K562 (cell line): ENCODE results near the gene PSORS1C2. TPM values are rescaled to one million over a fixed set of nuclear protein-coding genes. Genes with fewer than 3 reads are reported as not detected.

Experiments used
- ATAC-seq: fragments of 200-7000 bp; cut with Tn5 transposase; 3 replicates; pipeline ENCODE4 v1.9.1; 2020; ENCODE audit warnings: moderate library complexity
- BruUV-seq: library from RNA; stranded (reverse); fragments of 400-500 nt; replicated peaks from 2 replicates; lab custom pipeline; 2021; lab: Mats Ljungman, UMichigan
- CTCF ChIA-PET: fragments of 300-600 bp; formaldehyde crosslinking; extraction: SDS; loops from one replicate; lab custom pipeline; 2021; ENCODE audit warnings: low intra/inter-chr PET ratio; lab: Yijun Ruan, JAX
- POLR2A ChIA-PET: fragments of 300-600, 350-650 bp; sonication (Branson Sonifier 250); formaldehyde crosslinking; extraction: SDS; loops from one replicate; lab custom pipeline; 2021; ENCODE audit warnings: antibody characterized with exemption, inconsistent platforms; lab: Yijun Ruan, JAX
- DNase-seq, 4 experiments: peaks; one replicate each; pipeline versions ENCODE4 v3.0.0 to v3.0.0-alpha.2; 2011 to 2018; ENCODE audit warnings: low spot score in 3 of 4, mixed read lengths in 3 of 4; ENCODE audit errors: extremely low read depth in 1 of 4
- FAIRE-seq: peaks from 2 replicates; lab custom pipeline; 2011; peaks lifted over from hg19 to GRCh38; lab: Jason Lieb, UNC
- H2AFZ ChIP-seq: 2 replicates; pipeline ENCODE4 v1.6.0; 2011; ENCODE audit warnings: low read depth, low read length, control low read depth, inconsistent platforms
- H3K27ac ChIP-seq: fragments of 200-600 bp; 3 replicates; pipeline ENCODE4 v1.8.0; 2011; ENCODE audit warnings: low read depth, mild to moderate bottlenecking, control low read depth, inconsistent platforms, low read length, moderate library complexity, mixed read lengths; ENCODE audit errors: extremely low read depth
- H3K27me3 ChIP-seq, 2 experiments: fragments of 300-600 bp in 1 of 2; 2 replicates in 1 of 2; 3 replicates in 1 of 2; pipeline versions ENCODE4 v1.6.0 to v1.8.0; 2011; ENCODE audit warnings: inconsistent platforms in 2 of 2, low read length in 2 of 2, mild to moderate bottlenecking in 1 of 2, mixed read lengths in 1 of 2, moderate library complexity in 1 of 2; ENCODE audit not compliant: control insufficient read depth in 2 of 2, insufficient read depth in 2 of 2
- H3K36me3 ChIP-seq: fragments of 300-600 bp; 3 replicates; pipeline ENCODE4 v1.8.0; 2011; ENCODE audit warnings: mild to moderate bottlenecking, low read length, inconsistent platforms; ENCODE audit not compliant: control insufficient read depth, insufficient read depth
- H3K4me1 ChIP-seq, 2 experiments: fragments of 200-600 bp in 1 of 2; replicated peaks in 1 of 2; 2 replicates in 1 of 2; 3 replicates in 1 of 2; pipeline versions ENCODE4 v1.5.1 to v1.8.0; 2011; ENCODE audit warnings: inconsistent platforms in 2 of 2, low read length in 2 of 2, mild to moderate bottlenecking in 1 of 2, mixed read lengths in 1 of 2, moderate library complexity in 1 of 2; ENCODE audit not compliant: control insufficient read depth in 2 of 2, insufficient read depth in 2 of 2
- H3K4me2 ChIP-seq: 2 replicates; pipeline ENCODE4 v1.6.1; 2011; ENCODE audit warnings: low read length, control low read depth, inconsistent platforms, mixed read lengths; ENCODE audit not compliant: insufficient read depth
- H3K4me3 ChIP-seq: fragments of 200-600 bp; sonication (generic), shearing (Covaris generic); 2 replicates; pipeline ENCODE4 v1.5.1; 2016; ENCODE audit warnings: control low read depth, inconsistent platforms
- H3K79me2 ChIP-seq: fragments of 200-600 bp; 3 replicates; pipeline ENCODE4 v1.8.0; 2011; ENCODE audit warnings: low read length, inconsistent platforms; ENCODE audit not compliant: control insufficient read depth, insufficient read depth
- H3K9ac ChIP-seq, 2 experiments: 2 replicates each; pipeline versions ENCODE4 v1.6.0 to v1.6.1; 2011; ENCODE audit warnings: low read depth in 2 of 2, low read length in 2 of 2, control low read depth in 1 of 2, inconsistent platforms in 1 of 2, mild to moderate bottlenecking in 1 of 2, mixed read lengths in 1 of 2; ENCODE audit not compliant: insufficient read depth in 1 of 2
- H3K9me1 ChIP-seq: one replicate; pipeline ENCODE4 v1.6.0; 2011; ENCODE audit warnings: inconsistent platforms, mild to moderate bottlenecking, low read length, moderate library complexity; ENCODE audit not compliant: control insufficient read depth, insufficient read depth
- H3K9me3 ChIP-seq: replicated peaks from 2 replicates; pipeline ENCODE4 v1.5.1; 2011; ENCODE audit warnings: low read depth, low read length, inconsistent platforms; ENCODE audit not compliant: control insufficient read depth, insufficient read depth
- H4K20me1 ChIP-seq: replicated peaks from 2 replicates; pipeline ENCODE4 v1.6.1; 2011; ENCODE audit warnings: low read length, inconsistent platforms, mixed read lengths; ENCODE audit not compliant: control insufficient read depth, insufficient read depth
- ARHGAP35 ChIP-seq: fragments of 450-650 bp; IDR thresholded peaks from 2 replicates; pipeline ENCODE4 v1.6.1; 2018; ENCODE audit not compliant: partially characterized antibody
- ASH1L ChIP-seq: fragments of 450-650 bp; IDR thresholded peaks from 2 replicates; pipeline ENCODE4 v1.6.1; 2018; ENCODE audit warnings: borderline replicate concordance, mild to moderate bottlenecking, low read depth; ENCODE audit not compliant: partially characterized antibody
- CBX3 ChIP-seq, 2 experiments: IDR thresholded peaks; 1 replicate in 1 of 2; 2 replicates in 1 of 2; pipeline ENCODE4 v1.6.1; 2012; ENCODE audit warnings: inconsistent platforms in 2 of 2, low read length in 2 of 2, borderline replicate concordance in 1 of 2, control low read depth in 1 of 2
- EZH2 ChIP-seq: IDR thresholded peaks from 2 replicates; pipeline ENCODE4 v1.6.1; 2012; ENCODE audit warnings: low read depth, mild to moderate bottlenecking, inconsistent platforms, low read length, borderline replicate concordance
- HDAC1 ChIP-seq, 2 experiments: fragments of 450-650 bp; IDR thresholded peaks; 2 replicates each; pipeline ENCODE4 v1.6.1; 2016 to 2017; ENCODE audit warnings: inconsistent platforms in 1 of 2, mild to moderate bottlenecking in 1 of 2, moderate library complexity in 1 of 2
- JUND ChIP-seq, 2 experiments: IDR thresholded peaks; 2 replicates in 1 of 2; 3 replicates in 1 of 2; pipeline ENCODE4 v1.6.1; 2011; ENCODE audit warnings: borderline replicate concordance in 2 of 2, low read depth in 2 of 2, low read length in 2 of 2, improper control_type of control experiment in 1 of 2, missing biosample characterization in 1 of 2, missing genetic modification characterization in 1 of 2, missing genetic modification reagents in 1 of 2
- MECOM ChIP-seq: fragments of 250-450 bp; sonication (Bioruptor Pico); IDR thresholded peaks from 2 replicates; pipeline ENCODE4 v1.8.0; 2022; ENCODE audit warnings: inconsistent platforms
- MIER1 ChIP-seq: fragments of 450-650 bp; IDR thresholded peaks from 2 replicates; pipeline ENCODE4 v1.6.1; 2016; ENCODE audit warnings: antibody characterized with exemption, mild to moderate bottlenecking, low read depth
- PHB2 ChIP-seq: fragments of 450-650 bp; IDR thresholded peaks from 2 replicates; pipeline ENCODE4 v1.6.1; 2017; ENCODE audit warnings: low read depth
- PTTG1 ChIP-seq: fragments of 450-650 bp; IDR thresholded peaks from 2 replicates; pipeline ENCODE4 v1.6.1; 2016; ENCODE audit warnings: low read depth, mild to moderate bottlenecking, missing genetic modification characterization, missing compliant biosample characterization
- RAD21 ChIP-seq, 2 experiments: fragments of 250-450 bp in 1 of 2; fragments of 450-650 bp in 1 of 2; sonication (Bioruptor Pico) in 1 of 2; formaldehyde crosslinking in 1 of 2; IDR thresholded peaks in 1 of 2; conservative IDR thresholded peaks in 1 of 2; 2 replicates each; pipeline versions ENCODE4 v1.4.0 to v1.8.0; 2020 to 2022; ENCODE audit warnings: mild to moderate bottlenecking in 2 of 2, moderate library complexity in 1 of 2
- RBFOX2 ChIP-seq: fragments of 200-400 bp; formaldehyde crosslinking; IDR thresholded peaks from 2 replicates; pipeline ENCODE4 v1.6.1; 2017; ENCODE audit warnings: low read depth, mild to moderate bottlenecking, low read length, moderate library complexity
- SMAD2 ChIP-seq: fragments of 150-350 bp; IDR thresholded peaks from 2 replicates; pipeline ENCODE4 v1.6.1; 2014; ENCODE audit warnings: low read depth, mild to moderate bottlenecking, low read length
- ZC3H4 ChIP-seq: sonication (generic); formaldehyde crosslinking; IDR thresholded peaks from 2 replicates; pipeline ENCODE4 v1.9.0; 2021; ENCODE audit warnings: missing genetic modification reagents, borderline replicate concordance
- ZNF696 ChIP-seq: fragments of 250-450 bp; sonication (Bioruptor Pico); conservative IDR thresholded peaks from 2 replicates; pipeline ENCODE4 v1.4.0; 2020; ENCODE audit warnings: mild to moderate bottlenecking, moderate library complexity
- ZNF830 ChIP-seq: fragments of 250-450 bp; sonication (Bioruptor Pico); IDR thresholded peaks from 2 replicates; pipeline ENCODE4 v1.5.0; 2021; ENCODE audit warnings: mild to moderate bottlenecking
- ZZZ3 ChIP-seq: fragments of 450-650 bp; IDR thresholded peaks from 2 replicates; pipeline ENCODE4 v1.6.1; 2016; ENCODE audit warnings: antibody characterized with exemption, mild to moderate bottlenecking, moderate library complexity
- WGBS: fragments of 100-300 bp; shearing (Covaris generic); methylation state at CpG from one replicate; pipeline ENCODE4 v1.1.6; 2016; ENCODE audit warnings: low coverage, mixed read lengths; ENCODE audit not compliant: insufficient coverage; ENCODE audit errors: missing lambda C conversion rate; 5-methylcytosine and 5-hydroxymethylcytosine counted together
- in situ Hi-C: fragments of 300-500 bp; cut with MboI; formaldehyde crosslinking; loops from 4 replicates; pipeline ENCODE4 v1.15.0; 2018; ENCODE audit warnings: inconsistent platforms, mixed read lengths
- intact Hi-C: fragments of 100-400 bp; cut with micrococcal nuclease; formaldehyde crosslinking; loops from 2 replicates; pipeline ENCODE4 v1.14.2; 2022
- polyA plus RNA-seq, 8 experiments: library from polyadenylated mRNA; depleted of rRNA in 4 of 8; stranded (reverse) in 5 of 8; unstranded in 3 of 8; fragments of >200 nt; fragmentation: Nextera tagmentation in 2 of 8; fragmentation: Illumina TruSeq in 1 of 8; extraction: Ambion mirVana in 2 of 8; extraction: Trizol in 1 of 8; gene quantifications; 2 replicates each; pipeline versions ENCODE4 v1.2.1 to v1.2.3, GENCODE V29; 2011 to 2014; ENCODE audit warnings: inconsistent platforms in 1 of 8, missing spikeins in 1 of 8
- total RNA-seq, 7 experiments: library from RNA; depleted of rRNA in 6 of 7; stranded (reverse); fragments of >200 nt in 6 of 7; fragmentation: Illumina TruSeq in 2 of 7; extraction: Trizol in 2 of 7; gene quantifications; 2 replicates each; pipeline versions ENCODE4 v1.2.1 to v1.2.3, GENCODE V29; 2011 to 2021; ENCODE audit warnings: low replicate concordance in 1 of 7
- TF ChIP-seq, protein P1 (sequence below): IDR thresholded peaks from 2 replicates; pipeline ENCODE4 v1.6.1; 2011; ENCODE audit not compliant: insufficient read length; ENCODE audit errors: extremely low read depth
- TF ChIP-seq, protein P2 (sequence below): IDR thresholded peaks from 3 replicates; pipeline ENCODE4 v1.6.1; 2011; ENCODE audit warnings: borderline replicate concordance, mild to moderate bottlenecking; ENCODE audit not compliant: insufficient read length, insufficient read depth

The PSORS1C2 gene
- total and polyA plus RNA-seq, 9 of the 15 experiments (the other 6 are each of a cell fraction or from before 2014, with no cell fraction given): not detected

DNA sequence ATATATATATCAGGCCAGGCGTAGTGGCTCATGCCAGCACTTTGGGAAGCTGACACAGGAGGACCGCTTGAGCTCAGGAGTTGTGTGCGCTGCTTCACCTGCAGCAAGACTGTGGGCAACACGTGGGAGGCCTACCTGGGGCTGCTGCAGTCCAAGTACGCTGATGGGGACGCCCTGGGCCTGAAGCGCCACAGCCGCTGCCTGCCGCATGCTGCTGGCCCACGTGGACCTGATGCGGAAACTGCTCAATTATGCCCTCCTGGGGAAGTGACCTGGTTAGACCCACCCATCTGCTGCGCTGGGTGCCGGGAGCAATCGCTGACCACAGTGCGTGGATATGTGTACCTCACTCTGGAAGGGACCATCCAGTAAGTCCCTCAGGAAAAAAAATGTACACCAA, 1.8 kb upstream of the PSORS1C2 start:
- H3K9ac ChIP-seq: 0 out of 4 replicates have a peak overlapping the region, but pooled peaks of 1 of the 2 experiments have one; percentile 26
- no peak overlapping the region for H3K27ac ChIP-seq
- BruUV-seq: no TSS peak
- H3K36me3 ChIP-seq: peaks cover 32% of the 10 kb centered on the region; the same call in 2 of the 3 replicates
- H3K27me3 ChIP-seq: peaks cover 3 to 5% of the 10 kb centered on the region in 2 experiments; a peak in 3 of 5 replicates
- ChIA-PET POLR2A (interaction anchor here (0.6 to 1.6 kb wide), 2 partner anchors 10 to 41 kb away, joined by 3 to 4 read pairs; no protein-coding TSS in a partner anchor), CTCF (no interaction called here)
- no peaks in the 10 kb centered on the region for H3K79me2 ChIP-seq
- in situ Hi-C loops (no loop called here), intact Hi-C loops (no loop called here)
- DNase-seq: no peak
- H3K4me1 ChIP-seq: peaks cover 3 to 13% of the 10 kb centered on the region in 2 experiments; a peak in 4 of 5 replicates
- H2AFZ ChIP-seq: no peak overlapping the region
- ATAC-seq: no peak
- H3K4me3 ChIP-seq: no peak overlapping the region
- no peak overlapping the region for H3K4me2 ChIP-seq
- TF ChIP-seq PHB2 (no peak), HDAC1 (IDR thresholded peaks at IDR 0.05) (no peak), CBX3 (IDR thresholded peaks at IDR 0.05; ENCODE audit: borderline replicate concordance in 1 of 2, low read length in 2 of 2) (no peak), ZNF830 (no peak), ZC3H4 (CRISPR knock-in tag) (no peak), RAD21 (CRISPR knock-in tag; conservative IDR thresholded peaks at IDR 0.05 in 1 of 2, IDR thresholded peaks at IDR 0.05 in 1 of 2) (no peak), ZNF696 (CRISPR knock-in tag) (no peak), RBFOX2 (no peak), PTTG1 (tag) (no peak), JUND (IDR thresholded peaks at IDR 0.05; ENCODE audit: borderline replicate concordance, low read depth, low read length) (no peak), JUND (tag; IDR thresholded peaks at IDR 0.05; ENCODE audit: borderline replicate concordance, low read depth, low read length) (no peak), ARHGAP35 (no peak), EZH2 (no peak), SMAD2 (no peak), ZZZ3 (no peak), ASH1L (no peak), MIER1 (no peak), MECOM (no peak)
- TF ChIP-seq, protein P1, sequence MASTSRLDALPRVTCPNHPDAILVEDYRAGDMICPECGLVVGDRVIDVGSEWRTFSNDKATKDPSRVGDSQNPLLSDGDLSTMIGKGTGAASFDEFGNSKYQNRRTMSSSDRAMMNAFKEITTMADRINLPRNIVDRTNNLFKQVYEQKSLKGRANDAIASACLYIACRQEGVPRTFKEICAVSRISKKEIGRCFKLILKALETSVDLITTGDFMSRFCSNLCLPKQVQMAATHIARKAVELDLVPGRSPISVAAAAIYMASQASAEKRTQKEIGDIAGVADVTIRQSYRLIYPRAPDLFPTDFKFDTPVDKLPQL: no peak
- TF ChIP-seq, protein P2, sequence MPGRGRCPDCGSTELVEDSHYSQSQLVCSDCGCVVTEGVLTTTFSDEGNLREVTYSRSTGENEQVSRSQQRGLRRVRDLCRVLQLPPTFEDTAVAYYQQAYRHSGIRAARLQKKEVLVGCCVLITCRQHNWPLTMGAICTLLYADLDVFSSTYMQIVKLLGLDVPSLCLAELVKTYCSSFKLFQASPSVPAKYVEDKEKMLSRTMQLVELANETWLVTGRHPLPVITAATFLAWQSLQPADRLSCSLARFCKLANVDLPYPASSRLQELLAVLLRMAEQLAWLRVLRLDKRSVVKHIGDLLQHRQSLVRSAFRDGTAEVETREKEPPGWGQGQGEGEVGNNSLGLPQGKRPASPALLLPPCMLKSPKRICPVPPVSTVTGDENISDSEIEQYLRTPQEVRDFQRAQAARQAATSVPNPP: no peak
- no peaks in the 10 kb centered on the region for H3K9me1 ChIP-seq
- 60% methylated on average over 15 of the region's 15 CpGs for WGBS
- FAIRE-seq: no peak
- H3K9me3 ChIP-seq: no peaks in the 10 kb centered on the region
- no peaks in the 10 kb centered on the region; the same call in 1 of the 2 replicates for H4K20me1 ChIP-seq
